Omental fat pad (tissue), 4 donors: ENCODE measurements around the gene PTGER2. TPM values are rescaled to one million over a fixed set of nuclear protein-coding genes. Genes with fewer than 3 reads are reported as not detected.
A peak's percentile ranks its signal among the peaks of the same experiment; 100 is the strongest.

ENCODE experiments used
- ATAC-seq: fragments of 150-250 bp; one replicate; pipeline ENCODE4 v1.9.1; 2016; ENCODE audit warnings: mild to moderate bottlenecking, moderate library complexity; ENCODE audit not compliant: low FRiP score
- DNase-seq: peaks from one replicate; pipeline ENCODE4 v3.0.0-alpha.2; 2019; ENCODE audit warnings: low spot score
- CTCF ChIP-seq, 3 donors: fragments of 450-650 bp; IDR thresholded peaks; one replicate each; pipeline ENCODE4 v1.5.1; 2016 to 2017; ENCODE audit warnings: antibody characterized with exemption in 3 of 3, mild to moderate bottlenecking in 3 of 3, moderate library complexity in 2 of 3
- total RNA-seq, 4 donors: library from RNA; depleted of rRNA; stranded (reverse); fragments of >200 nt; gene quantifications; one replicate each; pipeline ENCODE4 v1.1.0, GENCODE V29; 2016

The PTGER2 gene
- total RNA-seq, result 10 to 100 TPM in 1 of 4 donors, 1 to 10 TPM in 3; 4.0 to 34.8 (median 6.3) TPM

DNA sequence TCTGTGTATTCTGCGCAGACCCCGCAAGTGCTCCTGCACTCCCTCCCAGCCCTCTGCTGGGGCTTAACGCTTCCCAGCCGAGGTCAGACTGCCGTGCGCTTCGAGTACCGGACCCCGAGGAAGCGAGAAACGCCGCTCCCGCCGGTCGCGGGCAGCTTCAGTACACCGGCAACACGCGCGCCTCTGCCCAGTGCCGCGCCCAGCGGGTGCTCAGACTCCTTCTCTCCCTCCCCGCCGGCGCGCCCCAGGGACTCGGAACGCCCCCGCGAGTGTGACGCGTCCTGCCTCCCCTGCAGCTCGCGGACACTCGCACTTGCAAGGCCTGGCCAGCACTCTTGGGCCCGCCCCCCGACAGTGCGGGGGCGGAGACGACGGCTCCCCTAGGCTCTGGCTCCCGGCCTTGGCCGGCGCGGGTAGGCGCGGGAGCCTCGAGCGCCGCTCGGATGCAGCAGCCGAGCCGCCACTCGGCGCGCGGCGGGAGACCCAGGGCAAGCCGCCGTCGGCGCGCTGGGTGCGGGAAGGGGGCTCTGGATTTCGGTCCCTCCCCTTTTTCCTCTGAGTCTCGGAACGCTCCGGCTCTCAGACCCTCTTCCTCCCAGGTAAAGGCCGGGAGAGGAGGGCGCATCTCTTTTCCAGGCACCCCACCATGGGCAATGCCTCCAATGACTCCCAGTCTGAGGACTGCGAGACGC, at the start of gene PTGER2:
Gene PTGER2 (plus strand): TSS at position 410 of the 692 bp plus-strand sequence. CDS start 237 bp downstream, at position 647.
- DNase-seq, result peak; percentile 90
- no peak for TF ChIP-seq CTCF (IDR thresholded peaks at IDR 0.05)
- peak; percentile 93 for ATAC-seq

DNA sequence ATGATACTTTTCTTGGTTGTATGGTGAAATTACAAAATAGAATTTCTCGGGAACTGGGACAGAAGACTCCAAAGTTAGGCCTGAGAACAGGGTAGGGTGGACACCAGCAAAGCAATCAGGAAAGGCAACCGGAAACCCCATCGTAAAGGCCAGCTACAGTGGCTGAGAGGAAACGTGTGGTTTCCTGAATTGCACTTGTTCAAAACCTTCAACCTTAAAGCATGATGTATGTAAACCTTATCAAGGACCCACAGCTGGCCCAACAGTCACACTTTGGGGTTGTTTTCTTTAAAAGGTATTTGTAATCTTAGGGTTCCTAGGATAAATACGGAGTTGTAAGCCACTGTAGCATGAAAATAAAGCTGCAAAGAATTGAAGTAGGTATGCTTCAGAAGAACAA, 48.9 kb upstream of the PTGER2 start:
- ATAC-seq, result no peak
- no peak for TF ChIP-seq CTCF (IDR thresholded peaks at IDR 0.05)
- no peak for DNase-seq

- TF ChIP-seq CTCF (IDR thresholded peaks at IDR 0.05), result no peak
- DNase-seq, result no peak
- peak; percentile 53 for ATAC-seq
These were observed 47.9 kb upstream of the PTGER2 start for GRCh38 chr14:52266179-52266578.

DNA sequence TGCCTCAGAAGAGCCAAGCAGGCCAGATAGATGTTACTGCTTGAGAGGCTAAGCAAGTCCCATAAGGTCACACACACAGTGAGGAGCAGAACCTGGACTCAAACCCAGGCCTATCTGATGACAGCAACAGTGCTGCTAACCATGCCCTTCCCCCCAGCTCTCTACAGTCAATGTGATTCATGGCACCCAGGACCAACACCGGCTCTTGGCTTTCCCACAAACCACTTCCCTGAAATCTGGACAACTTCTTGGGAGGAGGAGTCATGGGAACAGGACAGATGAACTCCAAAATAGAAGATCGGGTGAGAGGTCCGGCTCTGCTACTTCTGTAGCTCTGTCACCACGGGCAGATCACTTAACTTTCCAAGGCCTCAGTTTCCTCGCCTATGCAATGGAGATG, 47.3 kb upstream of the PTGER2 start:
- no peak for DNase-seq
- TF ChIP-seq CTCF (IDR thresholded peaks at IDR 0.05), result no peak
- ATAC-seq, result no peak

DNA sequence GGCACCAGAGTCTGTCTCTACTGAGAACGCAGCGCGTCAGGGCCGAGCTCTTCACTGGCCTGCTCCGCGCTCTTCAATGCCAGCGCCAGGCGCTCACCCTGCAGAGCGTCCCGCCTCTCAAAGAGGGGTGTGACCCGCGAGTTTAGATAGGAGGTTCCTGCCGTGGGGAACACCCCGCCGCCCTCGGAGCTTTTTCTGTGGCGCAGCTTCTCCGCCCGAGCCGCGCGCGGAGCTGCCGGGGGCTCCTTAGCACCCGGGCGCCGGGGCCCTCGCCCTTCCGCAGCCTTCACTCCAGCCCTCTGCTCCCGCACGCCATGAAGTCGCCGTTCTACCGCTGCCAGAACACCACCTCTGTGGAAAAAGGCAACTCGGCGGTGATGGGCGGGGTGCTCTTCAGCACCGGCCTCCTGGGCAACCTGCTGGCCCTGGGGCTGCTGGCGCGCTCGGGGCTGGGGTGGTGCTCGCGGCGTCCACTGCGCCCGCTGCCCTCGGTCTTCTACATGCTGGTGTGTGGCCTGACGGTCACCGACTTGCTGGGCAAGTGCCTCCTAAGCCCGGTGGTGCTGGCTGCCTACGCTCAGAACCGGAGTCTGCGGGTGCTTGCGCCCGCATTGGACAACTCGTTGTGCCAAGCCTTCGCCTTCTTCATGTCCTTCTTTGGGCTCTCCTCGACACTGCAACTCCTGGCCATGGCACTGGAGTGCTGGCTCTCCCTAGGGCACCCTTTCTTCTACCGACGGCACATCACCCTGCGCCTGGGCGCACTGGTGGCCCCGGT, 46.4 kb upstream of the PTGER2 start, which contains the start of gene PTGDR:
Gene PTGDR (plus strand): TSS at position 198 of the 778 bp plus-strand sequence. CDS start 117 bp downstream, at position 315.
- ATAC-seq, result peak; percentile 41
- TF ChIP-seq CTCF (IDR thresholded peaks at IDR 0.05), result no peak
- DNase-seq, result no peak

DNA sequence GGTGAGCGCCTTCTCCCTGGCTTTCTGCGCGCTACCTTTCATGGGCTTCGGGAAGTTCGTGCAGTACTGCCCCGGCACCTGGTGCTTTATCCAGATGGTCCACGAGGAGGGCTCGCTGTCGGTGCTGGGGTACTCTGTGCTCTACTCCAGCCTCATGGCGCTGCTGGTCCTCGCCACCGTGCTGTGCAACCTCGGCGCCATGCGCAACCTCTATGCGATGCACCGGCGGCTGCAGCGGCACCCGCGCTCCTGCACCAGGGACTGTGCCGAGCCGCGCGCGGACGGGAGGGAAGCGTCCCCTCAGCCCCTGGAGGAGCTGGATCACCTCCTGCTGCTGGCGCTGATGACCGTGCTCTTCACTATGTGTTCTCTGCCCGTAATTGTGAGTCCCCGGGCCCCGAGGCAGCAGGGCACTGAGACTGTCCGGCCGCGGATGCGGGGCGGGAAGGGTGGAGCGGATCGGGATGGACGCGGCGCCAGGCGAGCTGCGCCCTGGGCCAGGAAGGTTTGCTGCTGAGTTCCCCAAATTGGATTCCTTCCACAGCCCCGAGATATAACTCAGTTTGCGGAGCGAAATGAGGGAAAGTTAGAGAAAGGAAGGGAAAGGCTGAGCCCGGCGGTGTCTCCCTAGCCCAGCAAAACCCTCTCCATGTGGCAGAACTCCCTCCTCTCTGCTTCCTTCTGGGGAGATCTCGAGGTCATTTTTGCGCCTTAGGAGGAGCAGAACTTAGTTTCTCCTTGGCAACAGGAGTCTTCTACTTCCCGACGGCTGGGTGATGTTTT, 45.6 kb upstream of the PTGER2 start:
- no peak for TF ChIP-seq CTCF (IDR thresholded peaks at IDR 0.05)
- no peak for ATAC-seq
- DNase-seq, result no peak
